ENCODE results near the gene NPR1.

DNA sequence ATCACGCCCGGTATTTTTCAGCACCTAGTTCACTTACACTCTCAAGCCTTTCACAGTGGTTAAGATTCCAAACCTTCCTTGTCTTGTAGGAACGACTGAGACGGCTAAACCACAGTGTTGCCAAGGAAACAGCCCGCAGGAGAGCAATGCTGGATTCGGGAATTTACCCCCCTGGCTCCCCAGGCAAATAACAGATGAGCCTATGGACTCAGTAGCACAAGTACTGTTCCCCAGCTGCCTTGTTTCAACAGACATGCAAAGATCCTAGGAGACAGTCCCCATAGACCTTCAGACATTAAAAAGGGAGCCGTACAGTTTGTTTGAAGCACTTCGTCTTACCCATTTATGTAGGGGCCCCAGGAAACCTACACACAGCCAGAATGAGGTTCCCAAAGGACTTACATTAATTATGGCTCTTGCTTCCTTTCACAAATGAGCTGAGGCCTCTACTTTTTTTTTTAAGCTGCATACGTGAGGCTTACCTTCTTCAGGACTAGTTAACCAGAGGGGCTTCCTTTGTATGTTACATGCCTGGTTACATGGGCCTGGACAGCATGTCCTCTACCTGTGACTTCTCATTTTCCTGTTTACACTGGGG is 17.3 kb upstream of the NPR1 start:
- TF ChIP-seq TARDBP (IDR thresholded peaks at IDR 0.05) (no peak), SUZ12 (IDR thresholded peaks at IDR 0.05) (no peak), FOXM1 (IDR thresholded peaks at IDR 0.05; ENCODE audit: borderline replicate concordance) (no peak), ELF4 (IDR thresholded peaks at IDR 0.05) (no peak), FOXK2 (IDR thresholded peaks at IDR 0.05) (no peak)

Data from HEK293T (cell line).